Stimulated activated CD4-positive, alpha-beta T cell treated with anti-CD3 and anti-CD28 coated beads, Interleukin-4, amount 100 ng/mL, for 1 hour (primary cell): ENCODE measurements around the gene PFKL.
"Not testable (repeated sequence)": the region's sequence is repeated elsewhere in the genome, so short reads cannot be mapped to it uniquely, and the experiment has no call there.

Experiments used
- DNase-seq: peaks from one replicate; pipeline ENCODE4 v3.0.0-alpha.2; 2020

The PFKL gene

DNA sequence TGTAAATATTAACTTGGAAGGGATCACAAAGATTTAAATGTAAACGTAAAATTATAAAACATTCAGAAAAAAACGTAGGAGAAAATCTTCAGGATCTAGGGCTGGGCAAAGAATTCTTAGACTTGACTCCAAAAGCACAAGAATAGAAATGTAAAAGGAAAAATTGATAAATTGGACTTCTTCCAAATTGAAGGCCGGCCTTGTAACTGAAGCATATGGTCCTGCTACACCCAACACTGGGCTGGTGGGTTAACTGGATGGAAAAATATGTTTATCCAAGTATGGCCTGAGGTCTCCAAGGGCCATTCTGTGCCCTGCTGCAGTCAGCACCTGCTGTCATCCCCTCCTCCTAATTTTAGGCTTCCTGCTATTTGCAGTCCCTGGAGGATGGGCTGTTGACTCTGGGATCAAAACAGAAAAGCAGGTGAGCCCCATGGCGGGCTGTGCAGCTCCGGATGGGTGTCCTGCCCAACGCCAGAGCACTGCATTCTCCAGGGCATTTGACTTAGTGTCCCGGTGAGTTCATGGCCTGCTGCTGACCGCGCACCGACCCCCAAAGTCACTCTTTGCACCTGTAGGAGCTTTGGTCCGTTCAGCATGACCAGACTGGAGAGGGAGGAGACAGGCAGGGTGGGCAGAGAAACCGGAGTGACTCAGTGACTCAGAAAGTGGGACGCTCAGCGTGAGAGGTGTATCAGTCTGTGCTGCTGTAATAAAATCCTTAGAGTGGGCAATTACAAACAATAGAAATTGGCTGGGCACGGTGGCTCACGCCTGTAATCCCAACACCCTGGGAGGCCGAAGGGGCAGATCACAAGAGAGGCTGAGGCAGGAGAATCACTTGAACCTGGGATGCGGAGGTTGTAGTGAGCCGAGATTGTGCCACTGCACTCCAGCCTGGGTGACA, 20.2 kb upstream of the PFKL start:
- no peak for DNase-seq

DNA sequence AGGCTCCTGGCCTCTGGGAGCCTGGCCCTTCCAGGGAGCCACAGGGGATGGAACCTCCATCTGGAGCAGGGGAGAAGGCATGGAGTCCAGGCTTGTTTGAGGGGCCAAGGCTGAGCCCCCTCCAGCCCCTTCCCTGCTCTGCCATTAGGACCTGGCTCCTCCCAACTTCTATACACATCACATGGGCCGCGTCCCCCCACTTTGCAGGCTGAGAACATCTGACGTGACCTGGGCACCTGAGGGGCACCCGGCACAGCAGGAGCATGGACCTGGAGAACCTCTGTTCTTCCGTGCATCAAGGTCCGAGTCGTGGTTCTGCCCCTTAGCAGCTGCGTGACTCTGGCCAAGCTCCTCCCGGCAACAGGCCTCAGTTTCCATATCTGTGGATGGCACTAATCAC, 18.1 kb upstream of the PFKL start:
- DNase-seq, result no peak

DNA sequence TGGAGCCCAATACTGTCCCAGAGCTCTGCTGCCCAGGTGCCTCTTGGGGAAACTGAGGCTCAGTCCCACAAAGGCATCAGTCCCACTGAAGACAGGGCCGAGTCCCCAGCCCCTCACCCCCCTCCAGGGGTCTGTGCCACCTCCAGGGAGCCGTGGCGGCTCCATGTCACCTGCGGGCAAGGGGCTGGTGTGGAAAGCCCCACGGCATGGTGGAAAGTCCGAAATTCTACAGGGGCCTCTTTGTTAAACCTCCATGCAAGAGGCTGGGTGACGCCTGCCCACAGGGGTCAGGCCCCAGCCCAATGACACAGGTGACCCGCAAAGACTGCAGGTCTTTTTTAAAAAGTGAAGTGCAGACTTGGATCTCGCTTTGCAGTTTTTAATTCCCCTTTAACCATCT, 17.5 kb upstream of the PFKL start:
- no peak for DNase-seq

GRCh38 chr21:44283211-44283785, 16.6 kb upstream of the PFKL start:
- not testable (repeated sequence) for DNase-seq

- no peak for DNase-seq
These were observed 15.9 kb upstream of the PFKL start for GRCh38 chr21:44283948-44284347.

DNA sequence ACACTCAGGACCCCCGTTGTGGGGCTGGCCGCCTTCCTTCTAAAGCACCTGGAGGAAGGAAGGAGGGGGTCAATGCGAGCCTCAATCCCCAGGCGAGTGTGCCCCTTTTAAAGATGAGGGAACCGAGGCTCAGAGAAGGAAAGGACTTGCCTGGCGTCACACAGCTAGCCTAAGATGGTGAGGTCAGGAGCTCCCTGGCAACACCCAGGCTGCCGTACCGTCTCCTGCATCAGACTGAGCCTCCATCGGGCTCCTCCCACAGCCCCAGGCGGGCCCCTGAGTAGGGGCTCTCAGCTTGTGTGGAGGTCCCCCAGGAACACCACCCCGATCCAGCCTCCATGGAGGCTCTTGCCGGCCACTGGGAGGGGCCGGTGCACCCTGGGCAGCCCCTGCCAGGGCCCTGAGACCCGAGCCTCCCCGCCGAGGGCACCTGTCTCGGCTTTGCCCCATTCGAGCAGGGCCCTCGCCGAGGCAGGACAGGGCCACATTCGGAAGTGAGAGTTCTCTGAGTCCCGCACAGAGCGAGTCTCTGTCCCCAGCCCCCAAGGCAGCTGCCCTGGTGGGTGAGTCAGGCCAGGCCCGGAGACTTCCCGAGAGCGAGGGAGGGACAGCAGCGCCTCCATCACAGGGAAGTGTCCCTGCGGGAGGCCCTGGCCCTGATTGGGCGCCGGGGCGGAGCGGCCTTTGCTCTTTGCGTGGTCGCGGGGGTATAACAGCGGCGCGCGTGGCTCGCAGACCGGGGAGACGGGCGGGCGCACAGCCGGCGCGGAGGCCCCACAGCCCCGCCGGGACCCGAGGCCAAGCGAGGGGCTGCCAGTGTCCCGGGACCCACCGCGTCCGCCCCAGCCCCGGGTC, 14.5 kb upstream of the PFKL start, which contains the start of gene AIRE:
Gene AIRE (plus strand): TSS at position 739 of the 855 bp plus-strand sequence. CDS start 131 bp downstream, outside the sequence.
- no peak for DNase-seq

- no peak for DNase-seq
These were observed 13.7 kb upstream of the PFKL start for GRCh38 chr21:44286086-44286715.

DNA sequence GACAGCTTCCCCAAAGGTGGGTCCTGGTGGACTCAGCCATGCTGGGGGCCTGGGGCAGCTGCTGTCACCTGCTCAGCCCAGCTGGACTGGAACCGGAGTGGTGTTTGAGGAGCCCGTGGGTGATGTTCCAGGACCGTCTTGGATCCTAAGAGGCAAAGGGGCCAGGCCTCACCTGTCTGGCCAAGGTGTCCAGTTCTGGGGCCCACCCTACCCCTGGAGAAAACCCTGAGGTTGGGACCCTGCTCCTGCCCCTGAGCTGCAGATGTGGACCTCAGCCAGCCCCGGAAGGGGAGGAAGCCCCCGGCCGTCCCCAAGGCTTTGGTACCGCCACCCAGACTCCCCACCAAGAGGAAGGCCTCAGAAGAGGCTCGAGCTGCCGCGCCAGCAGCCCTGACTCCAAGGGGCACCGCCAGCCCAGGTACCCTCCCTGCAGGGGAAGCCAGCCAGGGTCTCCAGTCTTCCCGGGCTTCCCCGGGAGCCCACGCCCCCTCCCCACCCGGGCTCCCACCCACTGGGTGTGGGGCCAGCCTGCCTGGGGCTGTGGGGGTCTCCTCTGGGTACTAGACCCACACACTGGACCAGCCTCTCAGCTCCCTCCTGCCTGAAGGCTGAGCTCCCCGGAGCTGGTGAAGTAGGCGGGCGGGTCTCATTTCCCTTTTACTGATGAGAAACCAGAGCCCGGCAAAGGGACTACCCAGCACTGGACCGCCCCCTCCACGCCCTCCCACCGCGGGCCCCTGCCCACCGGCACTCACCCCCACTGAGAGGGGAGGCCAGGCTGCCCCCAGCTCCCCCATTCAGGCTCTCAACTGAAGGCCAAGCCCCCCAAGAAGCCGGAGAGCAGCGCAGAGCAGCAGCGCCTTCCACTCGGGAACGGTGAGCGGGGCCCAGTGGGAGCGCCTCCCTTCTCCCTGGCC, 12.9 kb upstream of the PFKL start:
- DNase-seq, result no peak

- no peak for DNase-seq
These were observed 11.4 kb upstream of the PFKL start for GRCh38 chr21:44288251-44289110.

DNA sequence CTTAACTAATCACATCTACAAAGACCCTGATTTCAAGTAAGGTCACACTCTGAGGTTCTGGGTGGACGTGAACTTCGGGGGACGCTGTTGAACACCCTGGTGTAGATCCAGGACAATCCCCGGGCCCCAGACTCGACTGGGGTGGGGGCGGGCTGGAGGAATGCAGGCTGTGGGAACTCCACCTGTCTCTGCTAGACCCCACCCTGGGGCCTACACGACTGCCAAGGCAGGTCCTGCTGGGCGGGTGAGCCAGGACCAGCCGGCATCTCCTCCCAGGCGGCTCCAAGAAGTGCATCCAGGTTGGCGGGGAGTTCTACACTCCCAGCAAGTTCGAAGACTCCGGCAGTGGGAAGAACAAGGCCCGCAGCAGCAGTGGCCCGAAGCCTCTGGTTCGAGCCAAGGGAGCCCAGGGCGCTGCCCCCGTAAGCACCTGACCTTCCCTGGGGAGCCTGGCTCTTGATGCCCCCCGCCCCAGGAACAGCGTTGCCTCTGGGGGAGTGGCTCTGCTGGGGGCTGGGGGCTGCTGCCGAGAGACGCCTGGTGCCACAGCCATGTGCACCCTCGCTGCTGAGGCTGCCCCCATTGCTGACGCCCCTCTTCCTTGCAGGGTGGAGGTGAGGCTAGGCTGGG, 10.4 kb upstream of the PFKL start:
- no peak for DNase-seq

DNA sequence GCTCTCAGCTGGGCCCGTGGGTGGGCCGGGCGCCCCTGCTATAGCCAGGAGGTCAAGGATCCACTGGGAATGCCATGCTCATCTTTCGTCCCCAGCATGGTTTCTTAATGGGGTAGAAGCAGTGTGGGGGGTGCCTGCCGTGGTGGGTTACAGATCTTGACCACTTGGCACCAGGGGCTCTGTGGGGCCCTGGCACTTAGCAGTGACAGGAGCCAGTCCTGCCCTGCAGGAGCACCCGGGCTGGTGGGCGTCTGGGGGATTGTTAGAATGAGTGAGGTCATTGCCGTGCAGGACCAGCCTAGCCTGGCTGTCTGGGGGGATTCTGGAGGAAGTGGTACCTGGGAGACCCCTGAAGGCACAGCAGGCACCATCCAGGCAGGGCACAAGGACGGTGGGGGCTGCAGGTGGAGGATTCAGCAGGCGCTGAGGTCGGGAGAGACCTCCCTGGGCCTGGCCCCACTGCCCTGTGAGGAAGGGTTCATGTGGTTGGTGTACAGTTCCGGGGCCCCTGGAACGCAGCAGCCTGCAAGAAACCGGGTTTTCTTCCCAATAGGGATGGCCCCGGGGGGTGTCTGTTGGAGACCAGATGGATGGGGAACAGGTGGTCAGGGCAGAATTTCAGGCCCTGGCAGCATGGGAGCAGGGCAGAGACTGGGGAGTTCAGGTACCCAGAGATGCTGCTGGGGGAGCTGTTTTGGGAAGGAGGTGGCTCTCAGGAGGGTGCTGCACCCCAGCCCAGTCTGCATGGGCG, 9.4 kb upstream of the PFKL start:
- DNase-seq, result no peak

DNA sequence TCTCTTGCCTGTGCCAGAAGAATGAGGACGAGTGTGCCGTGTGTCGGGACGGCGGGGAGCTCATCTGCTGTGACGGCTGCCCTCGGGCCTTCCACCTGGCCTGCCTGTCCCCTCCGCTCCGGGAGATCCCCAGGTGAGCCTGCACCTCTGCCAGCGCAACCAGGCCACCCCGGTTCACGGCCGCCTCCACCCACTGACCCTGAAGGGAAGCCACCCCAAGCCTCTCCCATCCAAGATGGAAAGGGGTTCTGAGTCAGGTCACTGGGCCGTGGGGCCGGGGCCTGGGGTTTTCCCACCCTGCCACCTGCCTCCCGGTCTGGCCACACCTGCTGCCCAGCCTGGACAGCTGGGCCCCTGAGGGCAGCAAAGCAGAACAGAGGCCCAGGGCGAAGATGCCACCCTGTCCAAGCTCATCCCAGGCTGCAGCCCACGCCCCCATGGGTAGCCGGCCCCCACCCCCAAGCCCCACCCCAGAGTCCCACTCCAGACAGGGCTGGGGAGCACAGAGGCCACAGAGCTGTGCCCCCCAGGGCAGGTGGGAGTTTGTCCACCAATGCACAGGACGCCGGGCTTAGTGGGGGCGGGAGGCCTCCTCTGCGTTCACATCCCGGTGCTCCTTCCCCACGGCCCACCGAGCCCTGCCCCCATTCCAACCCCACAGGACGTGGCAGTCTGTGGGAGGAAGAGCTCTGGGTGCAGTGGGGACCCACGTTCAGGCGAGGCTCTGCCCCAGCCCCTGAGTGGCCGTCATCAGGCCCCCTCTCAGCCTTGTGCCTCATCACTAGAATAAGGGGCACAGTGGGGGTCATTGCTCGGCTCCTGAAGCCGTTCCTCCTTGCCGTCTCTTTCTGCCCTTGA, 8.5 kb upstream of the PFKL start:
- DNase-seq, result no peak

DNA sequence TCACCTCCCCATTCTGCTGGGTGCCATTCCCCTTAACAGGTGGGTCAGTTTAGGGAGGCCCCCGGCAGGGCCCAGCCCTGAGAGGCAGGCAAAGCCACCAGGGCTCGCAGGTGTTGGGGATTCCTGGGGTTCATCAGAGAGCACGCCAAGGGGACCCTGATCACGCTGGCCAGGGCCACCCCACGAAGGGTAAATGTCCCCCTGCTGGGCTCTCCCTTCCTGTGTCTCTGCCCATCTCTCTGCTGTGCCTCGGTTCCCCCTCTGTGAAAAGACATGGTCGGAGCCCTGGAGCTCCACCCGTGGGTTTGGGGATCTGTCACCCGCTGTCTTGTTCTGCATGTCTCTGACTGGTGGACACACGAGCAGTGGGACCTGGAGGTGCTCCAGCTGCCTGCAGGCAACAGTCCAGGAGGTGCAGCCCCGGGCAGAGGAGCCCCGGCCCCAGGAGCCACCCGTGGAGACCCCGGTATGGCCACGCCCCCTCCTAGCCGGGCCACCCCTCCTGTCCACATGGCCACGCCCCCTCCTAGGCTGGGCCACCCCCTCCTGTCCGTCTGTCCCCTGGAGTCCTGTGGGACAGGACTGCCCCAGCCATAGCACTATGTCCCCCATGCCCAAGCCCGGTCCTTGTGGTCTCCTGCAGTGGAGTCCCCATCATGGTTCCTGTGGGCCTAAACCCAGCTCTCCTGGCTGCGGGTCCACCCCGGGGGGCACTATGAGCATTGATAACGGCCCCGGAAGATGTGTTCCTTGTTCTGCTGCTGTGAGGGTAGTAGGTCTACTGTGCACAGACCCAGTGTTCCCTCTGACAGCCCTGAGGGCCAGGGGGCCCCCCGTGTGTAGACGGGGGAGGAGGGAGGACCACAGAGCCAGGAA, 7.7 kb upstream of the PFKL start:
- DNase-seq, result no peak

- no peak for DNase-seq
These were observed 7.0 kb upstream of the PFKL start for GRCh38 chr21:44292812-44293195.

DNA sequence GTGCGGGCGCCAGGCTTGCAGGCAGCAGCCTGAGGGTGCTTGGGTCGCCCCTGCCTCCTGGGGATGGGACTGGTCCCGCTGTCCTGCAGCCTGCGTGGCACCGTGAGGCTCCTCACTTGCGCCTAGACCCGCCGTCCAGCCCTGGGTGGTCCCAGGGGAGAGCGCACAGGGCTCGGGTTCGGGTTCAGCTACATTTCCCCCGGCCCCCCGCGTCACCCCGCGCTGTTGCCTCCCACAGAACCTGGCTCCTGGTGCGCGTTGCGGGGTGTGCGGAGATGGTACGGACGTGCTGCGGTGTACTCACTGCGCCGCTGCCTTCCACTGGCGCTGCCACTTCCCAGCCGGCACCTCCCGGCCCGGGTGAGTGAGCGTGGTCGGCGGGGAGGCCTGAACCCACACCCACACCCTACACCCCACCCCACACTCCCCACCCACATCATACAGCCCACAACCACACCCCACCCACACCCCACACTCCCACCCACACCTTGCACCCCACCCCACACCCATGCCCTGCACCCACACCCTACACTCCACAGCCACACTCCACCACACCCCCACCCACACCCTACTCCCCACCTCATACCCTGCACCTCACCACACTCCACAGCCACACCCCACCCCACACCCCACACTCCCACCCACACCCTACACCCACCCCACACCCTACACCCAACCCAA, 6.2 kb upstream of the PFKL start:
- no peak for DNase-seq

GRCh38 chr21:44294391-44295162, 5.3 kb upstream of the PFKL start:
- DNase-seq, result no peak
